Fibroblast of lung (primary cell): ENCODE data around the gene PDE2A.

Experiments
- EZH2 ChIP-seq: IDR thresholded peaks from 2 replicates; pipeline ENCODE4 v1.5.1; 2012; ENCODE audit warnings: low read length, control low read depth, mild to moderate bottlenecking; ENCODE audit errors: missing control alignments
- TF ChIP-seq, protein P1 (sequence below), 2 donors: IDR thresholded peaks in 1 of 2; conservative IDR thresholded peaks in 1 of 2; 1 replicate in 1 of 2; 2 replicates in 1 of 2; pipeline ENCODE4 v1.5.1; 2011 to 2012; ENCODE audit warnings: low read length in 2 of 2, control low read depth in 1 of 2, inconsistent platforms in 1 of 2, low read depth in 1 of 2, mild to moderate bottlenecking in 1 of 2

DNA sequence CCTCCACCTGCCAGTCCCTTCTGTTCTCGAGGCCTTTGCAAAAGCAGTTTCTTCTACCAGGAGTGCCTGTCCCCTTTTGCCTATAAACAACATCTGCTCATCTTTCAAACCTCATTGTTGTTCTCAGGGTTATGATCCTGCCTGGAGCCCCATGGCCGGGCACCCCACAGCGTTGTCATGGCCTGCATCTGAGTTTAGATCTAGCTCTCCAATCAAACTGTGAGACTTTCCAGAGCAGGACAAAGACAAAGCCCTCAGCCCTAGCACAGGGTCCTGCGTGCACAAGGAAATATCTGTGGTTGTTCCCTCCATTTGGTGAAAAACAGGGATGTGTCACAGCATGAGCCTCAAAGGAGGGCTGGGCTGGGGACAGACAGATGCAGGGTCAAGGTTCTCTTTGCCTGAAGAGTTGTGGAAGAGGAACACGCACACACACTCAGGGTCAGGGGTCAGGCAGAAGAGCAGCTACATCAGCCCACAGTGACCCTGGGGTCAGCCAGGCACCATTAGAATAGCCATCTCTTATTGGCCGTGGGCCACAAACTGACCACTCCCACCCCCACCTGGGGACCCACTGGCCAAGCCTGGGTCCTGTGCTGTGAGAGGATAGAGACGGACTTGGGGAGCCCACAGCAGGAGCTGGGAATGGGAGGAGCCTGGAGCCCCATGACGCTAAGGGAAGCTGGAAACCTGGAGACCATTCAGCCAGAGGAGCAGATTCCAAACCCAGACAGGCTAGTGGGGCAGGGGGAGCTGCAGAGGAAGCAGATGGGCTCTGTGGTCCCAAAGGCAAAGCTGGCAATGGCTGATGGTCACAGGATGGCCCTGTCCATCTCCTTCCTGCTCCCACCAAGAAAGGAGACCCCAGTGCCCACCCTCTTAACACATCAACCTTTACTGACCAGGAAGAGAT lies 99.4 kb downstream of the PDE2A start:
- TF ChIP-seq, protein P1, sequence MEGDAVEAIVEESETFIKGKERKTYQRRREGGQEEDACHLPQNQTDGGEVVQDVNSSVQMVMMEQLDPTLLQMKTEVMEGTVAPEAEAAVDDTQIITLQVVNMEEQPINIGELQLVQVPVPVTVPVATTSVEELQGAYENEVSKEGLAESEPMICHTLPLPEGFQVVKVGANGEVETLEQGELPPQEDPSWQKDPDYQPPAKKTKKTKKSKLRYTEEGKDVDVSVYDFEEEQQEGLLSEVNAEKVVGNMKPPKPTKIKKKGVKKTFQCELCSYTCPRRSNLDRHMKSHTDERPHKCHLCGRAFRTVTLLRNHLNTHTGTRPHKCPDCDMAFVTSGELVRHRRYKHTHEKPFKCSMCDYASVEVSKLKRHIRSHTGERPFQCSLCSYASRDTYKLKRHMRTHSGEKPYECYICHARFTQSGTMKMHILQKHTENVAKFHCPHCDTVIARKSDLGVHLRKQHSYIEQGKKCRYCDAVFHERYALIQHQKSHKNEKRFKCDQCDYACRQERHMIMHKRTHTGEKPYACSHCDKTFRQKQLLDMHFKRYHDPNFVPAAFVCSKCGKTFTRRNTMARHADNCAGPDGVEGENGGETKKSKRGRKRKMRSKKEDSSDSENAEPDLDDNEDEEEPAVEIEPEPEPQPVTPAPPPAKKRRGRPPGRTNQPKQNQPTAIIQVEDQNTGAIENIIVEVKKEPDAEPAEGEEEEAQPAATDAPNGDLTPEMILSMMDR (conservative IDR thresholded peaks at IDR 0.05 in 1 of 2, IDR thresholded peaks at IDR 0.05 in 1 of 2; ENCODE audit: low read depth in 1 of 2, low read length in 2 of 2): no peak
- no peak for TF ChIP-seq EZH2
